LNCAP (cell line): Measurements from ENCODE around the gene TRPT1.

Source experiments
- TF ChIP-seq, protein P1 (sequence below): fragments of 450-650 bp; IDR thresholded peaks from 2 replicates; pipeline ENCODE4 v1.5.1; 2017; ENCODE audit warnings: mild to moderate bottlenecking

Gene TRPT1

DNA sequence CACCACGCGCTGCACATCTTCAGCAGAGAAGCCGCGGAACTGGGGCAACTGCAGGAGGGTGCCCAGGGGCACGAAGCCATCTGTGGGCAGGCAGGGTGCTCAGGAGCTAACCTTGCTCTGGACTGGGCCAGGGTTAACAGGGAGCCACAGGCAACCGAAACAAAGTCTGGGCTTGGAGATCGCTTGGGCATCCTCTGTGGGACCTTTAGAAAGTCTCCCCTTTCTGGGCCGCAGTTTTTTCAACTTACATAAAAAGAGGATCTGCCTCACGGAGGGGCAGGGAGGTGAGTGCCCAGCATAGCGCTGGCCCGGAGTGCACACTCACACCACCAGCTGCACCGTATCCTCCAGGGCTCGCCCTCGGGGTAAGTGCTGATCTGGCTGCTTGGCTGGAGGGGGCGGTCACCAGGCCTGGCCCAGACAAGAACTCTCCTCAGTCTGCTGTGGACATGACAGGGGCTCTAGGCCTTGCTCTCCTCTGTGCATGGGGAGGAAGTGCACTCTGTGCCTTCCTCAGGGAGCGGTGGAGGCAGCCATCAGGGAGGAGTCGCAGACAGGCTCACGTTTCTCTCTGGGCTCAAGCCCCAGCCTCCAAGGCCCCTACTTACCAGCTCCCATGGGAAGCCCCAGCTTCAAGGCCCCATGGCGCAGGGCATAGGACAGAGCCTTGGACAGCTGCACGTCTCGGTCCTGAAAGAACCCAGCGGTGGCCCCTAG, 937 bp downstream of the TRPT1 start:
- TF ChIP-seq, protein P1, sequence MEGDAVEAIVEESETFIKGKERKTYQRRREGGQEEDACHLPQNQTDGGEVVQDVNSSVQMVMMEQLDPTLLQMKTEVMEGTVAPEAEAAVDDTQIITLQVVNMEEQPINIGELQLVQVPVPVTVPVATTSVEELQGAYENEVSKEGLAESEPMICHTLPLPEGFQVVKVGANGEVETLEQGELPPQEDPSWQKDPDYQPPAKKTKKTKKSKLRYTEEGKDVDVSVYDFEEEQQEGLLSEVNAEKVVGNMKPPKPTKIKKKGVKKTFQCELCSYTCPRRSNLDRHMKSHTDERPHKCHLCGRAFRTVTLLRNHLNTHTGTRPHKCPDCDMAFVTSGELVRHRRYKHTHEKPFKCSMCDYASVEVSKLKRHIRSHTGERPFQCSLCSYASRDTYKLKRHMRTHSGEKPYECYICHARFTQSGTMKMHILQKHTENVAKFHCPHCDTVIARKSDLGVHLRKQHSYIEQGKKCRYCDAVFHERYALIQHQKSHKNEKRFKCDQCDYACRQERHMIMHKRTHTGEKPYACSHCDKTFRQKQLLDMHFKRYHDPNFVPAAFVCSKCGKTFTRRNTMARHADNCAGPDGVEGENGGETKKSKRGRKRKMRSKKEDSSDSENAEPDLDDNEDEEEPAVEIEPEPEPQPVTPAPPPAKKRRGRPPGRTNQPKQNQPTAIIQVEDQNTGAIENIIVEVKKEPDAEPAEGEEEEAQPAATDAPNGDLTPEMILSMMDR, result no peak

DNA sequence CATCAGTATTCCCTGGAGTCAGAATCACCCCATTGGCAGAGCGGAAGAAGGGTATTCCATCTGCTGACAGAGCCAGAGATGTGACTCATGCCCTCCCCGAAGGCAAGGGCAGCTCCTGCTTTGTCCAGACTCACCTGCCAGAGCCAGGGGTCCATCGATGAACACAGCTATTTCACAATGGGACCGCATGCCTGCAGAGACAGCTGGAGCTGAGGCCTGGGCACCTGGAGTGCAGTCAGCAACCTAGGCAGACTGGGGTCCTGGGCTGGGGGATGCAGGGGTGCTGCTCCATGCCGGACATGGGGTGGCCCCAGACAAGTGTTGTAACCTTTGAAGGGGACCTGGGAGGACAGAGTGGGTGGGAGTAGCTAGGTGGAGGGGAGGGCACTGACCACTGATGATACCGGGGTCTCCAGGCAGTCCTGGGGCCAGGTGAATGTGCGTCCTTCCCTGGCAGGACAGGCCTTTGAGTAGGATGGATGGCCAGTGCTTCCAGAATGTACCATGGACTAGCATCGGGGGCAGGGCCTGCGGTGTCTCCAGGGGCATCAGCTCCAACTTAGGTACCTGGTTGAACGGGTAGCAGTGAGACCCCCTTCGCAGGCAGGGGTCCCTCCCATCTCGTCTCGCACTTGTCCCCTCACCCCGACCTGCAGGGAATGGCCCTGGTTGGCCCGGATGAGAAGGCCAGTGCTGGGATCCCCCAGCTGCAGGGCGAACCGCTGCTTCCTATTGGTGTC, 1.7 kb downstream of the TRPT1 start:
- TF ChIP-seq, protein P1, result no peak

DNA sequence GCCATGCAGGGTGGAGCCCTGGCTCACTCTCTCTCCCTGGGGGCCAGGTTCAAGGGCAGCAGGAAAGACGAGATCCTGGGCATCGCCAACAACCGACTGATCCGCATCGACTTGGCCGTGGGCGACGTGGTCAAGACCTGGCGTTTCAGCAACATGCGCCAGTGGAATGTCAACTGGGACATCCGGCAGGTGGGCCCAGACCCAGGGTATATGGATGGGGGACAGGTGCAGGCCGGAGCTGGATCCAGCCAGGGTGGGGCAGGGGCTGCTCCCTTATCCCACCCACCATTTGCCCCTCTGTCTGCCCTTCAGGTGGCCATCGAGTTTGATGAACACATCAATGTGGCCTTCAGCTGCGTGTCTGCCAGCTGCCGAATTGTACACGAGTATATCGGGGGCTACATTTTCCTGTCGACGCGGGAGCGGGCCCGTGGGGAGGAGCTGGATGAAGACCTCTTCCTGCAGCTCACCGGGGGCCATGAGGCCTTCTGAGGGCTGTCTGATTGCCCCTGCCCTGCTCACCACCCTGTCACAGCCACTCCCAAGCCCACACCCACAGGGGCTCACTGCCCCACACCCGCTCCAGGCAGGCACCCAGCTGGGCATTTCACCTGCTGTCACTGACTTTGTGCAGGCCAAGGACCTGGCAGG, 2.9 kb downstream of the TRPT1 start:
- TF ChIP-seq, protein P1, result no peak

DNA sequence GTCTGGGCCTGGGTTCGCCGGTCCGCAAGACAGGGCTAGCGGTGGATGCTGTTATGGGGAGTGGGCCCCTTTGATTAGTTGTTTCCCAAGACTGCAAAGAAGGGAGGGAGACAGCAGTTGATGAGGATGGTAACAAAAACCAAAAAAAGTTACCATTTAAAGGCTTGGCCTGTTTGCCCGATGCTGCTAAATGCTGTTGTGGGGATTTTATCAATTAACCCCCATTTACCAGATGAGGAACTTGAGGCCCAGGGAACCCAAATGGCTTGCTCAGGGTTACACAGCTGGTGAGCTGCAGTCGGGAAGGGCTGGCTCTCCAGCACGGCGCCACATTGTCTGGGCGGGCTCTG, 3.4 kb downstream of the TRPT1 start:
- TF ChIP-seq, protein P1, result no peak

DNA sequence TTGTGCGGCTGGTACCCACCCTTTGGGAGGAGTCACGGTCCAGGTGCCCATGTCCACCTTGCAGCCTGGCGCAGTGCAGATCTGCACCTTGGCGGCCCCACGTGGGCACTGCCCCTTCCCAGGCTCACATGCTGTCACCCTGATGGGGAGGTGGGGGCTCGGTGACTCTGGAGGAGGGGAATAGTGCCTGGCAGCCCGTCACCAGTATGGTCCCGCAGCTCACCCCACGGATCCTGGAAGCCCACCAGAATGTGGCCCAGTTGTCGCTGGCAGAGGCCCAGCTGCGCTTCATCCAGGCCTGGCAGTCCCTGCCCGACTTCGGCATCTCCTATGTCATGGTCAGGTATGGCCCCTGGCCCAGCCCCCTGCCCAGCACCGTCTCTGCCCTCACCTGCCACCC, 5.2 kb downstream of the TRPT1 start:
- TF ChIP-seq, protein P1, result no peak

DNA sequence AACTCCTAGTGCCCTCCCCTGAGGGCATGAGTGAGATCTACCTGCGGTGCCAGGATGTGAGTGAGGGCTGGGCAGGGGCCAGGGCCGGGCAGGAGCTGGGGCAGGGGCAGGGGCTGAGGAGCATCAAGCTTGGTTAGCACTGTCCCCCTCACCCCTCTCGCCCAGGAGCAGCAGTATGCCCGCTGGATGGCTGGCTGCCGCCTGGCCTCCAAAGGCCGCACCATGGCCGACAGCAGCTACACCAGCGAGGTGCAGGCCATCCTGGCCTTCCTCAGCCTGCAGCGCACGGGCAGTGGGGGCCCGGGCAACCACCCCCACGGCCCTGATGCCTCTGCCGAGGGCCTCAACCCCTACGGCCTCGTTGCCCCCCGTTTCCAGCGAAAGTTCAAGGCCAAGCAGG, 5.7 kb downstream of the TRPT1 start:
- TF ChIP-seq, protein P1, result no peak

DNA sequence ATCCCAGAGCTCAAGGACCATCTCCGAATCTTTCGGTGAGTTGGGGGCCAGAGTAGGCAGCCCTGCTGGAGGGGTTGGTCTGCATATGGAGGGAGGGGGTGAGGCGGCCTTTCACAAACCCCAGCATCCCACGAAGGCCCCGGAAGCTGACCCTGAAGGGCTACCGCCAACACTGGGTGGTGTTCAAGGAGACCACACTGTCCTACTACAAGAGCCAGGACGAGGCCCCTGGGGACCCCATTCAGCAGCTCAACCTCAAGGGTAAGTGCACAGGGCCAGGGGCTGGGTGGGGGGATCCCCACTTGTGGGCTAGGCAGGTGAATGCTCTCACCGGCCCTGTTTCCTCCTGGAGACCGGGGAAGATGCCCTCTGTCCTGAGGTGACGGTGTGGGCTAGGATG, 6.2 kb downstream of the TRPT1 start:
- TF ChIP-seq, protein P1, result no peak
